Body of pancreas (tissue), 4 donors: Measurements from ENCODE around the gene SNCG. TPM values are rescaled to one million over a fixed set of nuclear protein-coding genes. Genes with fewer than 3 reads are reported as not detected.
"Not testable (repeated sequence)": the region's sequence is repeated elsewhere in the genome, so short reads cannot be mapped to it uniquely, and the experiment has no call there.

Experiments
- ATAC-seq: fragments of 150-250 bp; one replicate; pipeline ENCODE4 v1.9.1; 2016
- DNase-seq, 4 donors: peaks; one replicate each; pipeline ENCODE4 v3.0.0-alpha.2; 2019
- H3K27ac ChIP-seq, 4 donors: fragments of 200-600 bp; sonication (generic); 1 replicate in 3 of 4; 2 replicates in 1 of 4; pipeline versions ENCODE4 v1.5.1 to v1.6.1; 2016 to 2019; ENCODE audit warnings: mild to moderate bottlenecking in 1 of 4, mixed read lengths in 1 of 4, moderate library complexity in 1 of 4
- H3K27me3 ChIP-seq, 2 donors: fragments of 200-600 bp; sonication (generic); one replicate each; pipeline ENCODE4 v1.6.0; 2016; ENCODE audit warnings: mild to moderate bottlenecking in 1 of 2
- H3K36me3 ChIP-seq, 2 donors: fragments of 200-600 bp; sonication (generic); replicated peaks in 1 of 2; 2 replicates each; pipeline ENCODE4 v1.5.1; 2016; ENCODE audit warnings: low read depth in 2 of 2; ENCODE audit not compliant: insufficient read depth in 1 of 2
- H3K4me1 ChIP-seq: fragments of 200-600 bp; sonication (generic); one replicate; pipeline ENCODE4 v1.6.0; 2016
- H3K4me3 ChIP-seq, 2 donors: fragments of 200-600 bp; sonication (generic); 1 replicate in 1 of 2; 2 replicates in 1 of 2; pipeline ENCODE4 v1.5.1; 2016 to 2019
- H3K9me3 ChIP-seq, 3 donors: fragments of 200-600 bp; sonication (generic); 1 replicate in 2 of 3; 2 replicates in 1 of 3; pipeline ENCODE4 v1.5.1; 2016
- CTCF ChIP-seq, 7 experiments: fragments of 450-650 bp in 4 of 7; fragments of 200-600 bp in 3 of 7; sonication (generic) in 3 of 7; IDR thresholded peaks; one replicate each; pipeline ENCODE4 v1.5.1; 2016 to 2019; ENCODE audit warnings: antibody characterized with exemption in 7 of 7
- POLR2A ChIP-seq, 3 donors: fragments of 450-650 bp; IDR thresholded peaks; one replicate each; pipeline ENCODE4 v1.6.1; 2016; ENCODE audit warnings: antibody characterized with exemption in 3 of 3, mild to moderate bottlenecking in 2 of 3
- WGBS, 2 donors: methylation state at CpG; one replicate each; pipeline ENCODE4 v1.1.5; 2017; 5-methylcytosine and 5-hydroxymethylcytosine counted together
- intact Hi-C: fragments of 100-400 bp; cut with DNase I; formaldehyde crosslinking; loops from one replicate; pipeline ENCODE4 v1.15.1; 2023
- small RNA-seq: library from RNA; depleted of rRNA; stranded (forward); fragments of <200 nt; gene quantifications from one replicate; pipeline ENCODE3, GENCODE V24; 2016
- total RNA-seq, 2 donors: library from RNA; depleted of rRNA; stranded (reverse); fragments of >200 nt; gene quantifications; one replicate each; pipeline ENCODE4 v1.1.0, GENCODE V29; 2016

Gene SNCG
- total RNA-seq, 2 donors from 2014 or later, result 2.6 to 3.0 TPM

- Histone ChIP-seq H3K27me3 (no peaks in the 10 kb centered on the region), H3K36me3 (no peaks in the 10 kb centered on the region), H3K9me3 (no peaks in the 10 kb centered on the region), H3K4me1 (no peaks in the 10 kb centered on the region), H3K4me3 (no peak overlapping the region), H3K27ac (no peak overlapping the region)
- no peak for TF ChIP-seq POLR2A (IDR thresholded peaks at IDR 0.05)
- no peak for TF ChIP-seq CTCF (IDR thresholded peaks at IDR 0.05)
- WGBS, 2 donors, result 63 to 64% methylated on average over 3 of the region's 3 CpGs
- no peak for DNase-seq
- no peak for ATAC-seq
- intact Hi-C loops, result no loop called here
These were observed 42.1 kb downstream of the SNCG start for GRCh38 chr10:87000491-87000890.

- ATAC-seq, H3K27ac ChIP-seq, DNase-seq, H3K36me3 ChIP-seq, H3K4me1 ChIP-seq, H3K27me3 ChIP-seq, H3K4me3 ChIP-seq, H3K9me3 ChIP-seq, intact Hi-C loops: not testable (repeated sequence)
- WGBS, 2 donors, result 0% methylated on average over 1 of the region's 1 CpG
These were observed 48.7 kb downstream of the SNCG start for GRCh38 chr10:87007124-87007523.

DNA sequence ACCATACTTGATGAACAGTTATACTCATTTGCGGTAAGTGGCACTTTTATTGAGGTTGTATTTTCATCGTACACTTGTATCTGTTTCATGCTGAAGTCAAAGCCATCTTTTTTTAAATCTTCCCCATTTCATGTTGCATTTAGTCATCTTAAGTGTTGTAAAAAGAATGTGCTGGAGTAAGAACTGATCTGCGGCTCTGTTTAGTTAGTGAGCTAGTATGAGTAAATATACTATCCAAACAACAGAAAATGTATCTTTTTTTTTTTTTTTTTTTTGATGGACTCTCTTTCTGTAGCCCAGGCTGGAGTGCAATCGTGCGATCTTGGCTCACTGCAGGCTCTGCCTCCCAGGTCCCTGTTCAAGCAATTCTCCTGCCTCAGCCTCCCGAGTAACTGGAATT, 49.3 kb downstream of the SNCG start:
- H3K4me3 ChIP-seq, DNase-seq, ATAC-seq, H3K36me3 ChIP-seq, H3K4me1 ChIP-seq, H3K27me3 ChIP-seq, intact Hi-C loops, H3K9me3 ChIP-seq, H3K27ac ChIP-seq: not testable (repeated sequence)
- WGBS, 2 donors, result 51 to 55% methylated on average over 3 to 6 of the region's 6 CpGs

GRCh38 chr10:87008303-87008702, 49.9 kb downstream of the SNCG start:
- H3K4me1 ChIP-seq, H3K9me3 ChIP-seq, ATAC-seq, H3K4me3 ChIP-seq, H3K27me3 ChIP-seq, H3K36me3 ChIP-seq, H3K27ac ChIP-seq, intact Hi-C loops, DNase-seq: not testable (repeated sequence)
- WGBS, 2 donors, result 91 to 97% methylated on average over 7 of the region's 7 CpGs

DNA sequence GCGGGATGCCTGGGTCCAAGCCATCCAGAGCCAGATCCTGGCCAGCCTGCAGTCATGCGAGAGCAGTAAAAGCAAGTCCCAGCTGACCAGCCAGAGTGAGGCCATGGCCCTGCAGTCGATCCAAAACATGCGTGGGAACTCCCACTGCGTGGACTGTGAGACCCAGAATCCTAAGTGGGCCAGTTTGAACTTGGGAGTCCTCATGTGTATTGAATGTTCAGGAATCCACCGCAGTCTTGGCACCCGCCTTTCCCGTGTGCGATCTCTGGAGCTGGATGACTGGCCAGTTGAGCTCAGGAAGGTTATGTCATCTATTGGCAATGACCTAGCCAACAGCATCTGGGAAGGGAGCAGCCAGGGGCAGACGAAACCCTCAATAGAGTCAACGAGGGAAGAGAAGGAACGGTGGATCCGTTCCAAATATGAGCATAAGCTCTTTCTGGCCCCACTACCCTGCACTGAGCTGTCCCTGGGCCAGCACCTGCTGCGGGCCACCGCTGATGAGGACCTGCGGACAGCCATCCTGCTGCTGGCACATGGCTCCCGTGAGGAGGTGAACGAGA, 50.8 kb downstream of the SNCG start:
- H3K9me3 ChIP-seq, ATAC-seq, DNase-seq, H3K36me3 ChIP-seq, H3K27ac ChIP-seq, intact Hi-C loops, H3K27me3 ChIP-seq, H3K4me3 ChIP-seq, H3K4me1 ChIP-seq: not testable (repeated sequence)
- 85 to 97% methylated on average over 10 to 11 of the region's 18 CpGs for WGBS, 2 donors

Small RNAs within 50 kb of the gene (small RNA-seq; reads per million reads assigned to genes)
- not detected for gene BMS1P3

Other genes with a start within 250 kb of the SNCG start
- gene BMPR1A, start 202.0 kb upstream of the SNCG start, total RNA-seq, result 10 to 100 TPM in 1 of 2 donors, 1 to 10 TPM in 1; 9.9 to 12.2 TPM
- 10 to 100 TPM; 16.8 to 17.4 TPM for gene MMRN2, start 984 bp upstream of the SNCG start, total RNA-seq
- gene ADIRF, start 9.9 kb downstream of the SNCG start, total RNA-seq, result 100 to 1,000 TPM; 113 to 115 TPM
- not detected for gene FAM25A, start 61.7 kb downstream of the SNCG start, total RNA-seq
- 10 to 100 TPM; 72.1 to 74.5 TPM for gene GLUD1, start 136.2 kb downstream of the SNCG start, total RNA-seq
- gene SHLD2, start 136.6 kb downstream of the SNCG start, total RNA-seq, result 10 to 100 TPM; 15.2 to 16.3 TPM